GM21737 (cell line): ENCODE results near the gene HP.
"Not testable (repeated sequence)": the region's sequence is repeated elsewhere in the genome, so short reads cannot be mapped to it uniquely, and the experiment has no call there.

Experiments used
- ATAC-seq: cut with Tn5 transposase; IDR thresholded peaks from one replicate; pipeline ENCODE4 v1.9.1; 2021; ENCODE audit warnings: mild to moderate bottlenecking, moderate library complexity; ENCODE audit not compliant: unreplicated experiment

HP gene

DNA sequence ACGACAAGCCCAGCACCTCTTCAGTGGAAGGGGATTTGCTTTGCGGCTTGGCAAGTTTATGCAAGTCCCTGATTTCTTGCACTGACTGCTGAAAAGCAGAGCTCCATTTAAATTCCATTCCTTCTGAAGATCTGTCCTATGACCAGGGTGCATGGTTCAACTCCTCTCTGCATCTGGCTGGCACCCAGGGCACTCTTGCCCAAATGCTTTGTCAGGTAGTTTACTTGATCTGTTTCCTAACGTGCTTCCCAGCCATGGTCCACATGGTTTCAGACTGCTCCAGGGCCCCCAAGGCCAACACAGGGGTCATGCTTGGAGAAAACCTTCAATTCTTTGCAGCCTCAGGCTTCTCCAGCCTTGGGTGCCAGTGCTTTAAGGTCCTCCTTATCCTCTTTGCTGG lies 11.2 kb upstream of the HP start:
- no peak for ATAC-seq

DNA sequence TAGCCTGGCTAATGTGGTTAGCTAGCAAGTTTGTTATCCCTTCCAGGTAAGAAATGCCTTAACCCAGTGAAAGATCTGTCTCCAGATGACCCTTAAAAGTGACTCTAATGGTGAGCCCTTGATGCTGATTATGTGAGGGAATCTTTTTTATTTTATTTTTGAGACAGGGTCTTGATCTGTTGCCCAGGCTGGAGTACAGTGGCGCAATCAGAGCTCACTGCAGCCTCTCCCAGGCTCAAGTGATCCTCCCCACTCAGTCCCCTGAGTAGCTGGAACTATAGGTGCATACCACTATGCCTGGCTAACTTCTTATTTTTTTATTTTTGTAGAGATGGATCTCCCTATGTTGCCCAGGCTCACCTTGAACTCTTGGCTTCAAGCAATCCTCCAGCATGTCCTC lies 10.8 kb upstream of the HP start:
- no peak for ATAC-seq

DNA sequence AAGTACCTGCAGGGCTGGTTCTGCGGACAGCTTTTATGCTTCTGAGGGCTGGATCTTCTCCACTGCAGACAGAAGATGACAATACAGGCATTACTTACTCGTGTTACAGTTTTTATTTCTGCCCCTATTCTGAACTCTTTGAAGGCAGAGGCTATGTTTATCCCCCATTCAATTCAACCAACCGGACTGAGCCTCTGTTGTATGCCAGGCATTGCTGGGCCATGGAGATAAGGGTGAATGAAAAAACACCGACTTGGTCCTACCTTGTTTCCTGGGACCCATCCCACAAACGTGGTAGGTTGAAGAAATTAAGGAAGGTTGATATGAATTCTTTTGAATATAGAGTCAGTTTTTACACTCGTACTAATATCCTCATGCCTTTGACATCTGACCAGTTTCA lies 10.0 kb upstream of the HP start:
- no peak for ATAC-seq

DNA sequence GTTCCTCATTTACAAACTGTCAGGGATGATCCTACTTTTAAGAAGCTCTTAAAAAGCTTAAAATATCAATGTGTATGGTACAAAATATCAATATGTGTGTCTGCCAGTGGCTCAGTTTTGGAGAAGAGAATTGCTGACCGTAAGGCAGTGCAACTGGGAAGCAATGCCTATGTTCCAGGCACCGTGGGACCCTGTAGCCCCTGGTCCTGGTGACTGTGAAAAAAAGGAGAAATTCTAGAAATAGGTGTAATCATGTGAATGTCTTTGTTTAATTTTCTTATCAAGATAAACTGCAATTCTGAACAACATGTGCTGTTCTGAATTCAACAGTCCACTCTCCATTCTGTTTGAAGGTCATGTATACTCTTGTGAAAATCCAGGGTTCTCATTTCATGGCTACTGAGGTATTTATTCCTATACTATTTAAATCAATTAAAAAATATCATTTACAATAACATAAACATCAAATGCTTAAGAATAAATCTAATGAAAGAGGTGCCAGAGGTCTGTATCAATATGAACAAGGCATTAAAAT lies 9.4 kb upstream of the HP start:
- no peak for ATAC-seq

DNA sequence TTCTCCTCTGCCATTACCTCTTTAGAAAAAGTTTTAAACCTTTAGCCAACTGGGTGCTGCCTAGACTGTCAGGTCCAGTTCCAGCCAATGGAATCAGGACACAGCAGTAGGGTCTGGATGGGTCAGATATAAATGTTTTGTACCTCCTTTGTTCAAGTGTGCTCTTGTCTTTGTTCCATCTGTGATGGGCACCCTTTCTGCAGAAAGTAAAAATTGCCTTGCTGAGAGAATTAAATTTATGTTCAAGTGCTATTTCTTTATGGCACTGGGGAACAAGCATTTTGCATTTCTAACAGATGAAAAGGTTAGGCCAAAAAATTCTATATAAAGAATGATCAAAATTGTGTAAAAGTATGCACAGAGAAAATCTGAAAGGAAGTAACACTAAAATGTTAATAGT lies 5.2 kb upstream of the HP start:
- ATAC-seq, result no peak

DNA sequence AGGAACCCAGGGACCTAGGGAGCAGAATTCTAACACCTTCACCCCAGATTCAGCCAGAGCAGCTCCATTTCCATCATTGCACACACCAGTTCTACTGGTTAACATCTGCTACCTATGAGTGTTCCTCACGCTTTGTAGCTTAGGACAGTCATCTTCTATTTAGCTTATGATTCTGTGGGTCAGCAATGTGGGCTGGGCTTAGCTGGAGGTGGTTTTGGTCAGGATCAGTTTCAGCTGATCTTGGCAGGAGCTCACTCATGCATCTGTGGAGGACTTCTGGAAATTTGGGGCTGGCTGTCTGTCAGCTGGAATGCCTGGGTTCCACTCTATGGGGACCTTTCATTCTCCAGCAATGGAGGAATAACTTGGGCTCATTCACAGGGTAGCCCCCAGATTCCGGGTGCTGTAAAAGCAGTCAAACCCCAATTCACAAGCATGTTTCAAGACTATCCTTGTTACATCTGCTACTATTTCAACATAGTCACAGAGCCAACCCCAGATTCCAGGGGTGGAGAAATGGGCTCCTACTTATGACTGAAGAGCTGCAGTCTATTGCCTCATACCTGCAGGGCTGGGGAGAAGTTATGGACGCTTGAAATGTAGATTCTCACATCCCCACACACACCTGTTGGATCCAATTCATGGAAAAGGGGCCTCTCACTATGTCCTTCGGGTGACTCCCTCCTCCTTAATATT lies 3.4 kb upstream of the HP start:
- ATAC-seq, result no peak

DNA sequence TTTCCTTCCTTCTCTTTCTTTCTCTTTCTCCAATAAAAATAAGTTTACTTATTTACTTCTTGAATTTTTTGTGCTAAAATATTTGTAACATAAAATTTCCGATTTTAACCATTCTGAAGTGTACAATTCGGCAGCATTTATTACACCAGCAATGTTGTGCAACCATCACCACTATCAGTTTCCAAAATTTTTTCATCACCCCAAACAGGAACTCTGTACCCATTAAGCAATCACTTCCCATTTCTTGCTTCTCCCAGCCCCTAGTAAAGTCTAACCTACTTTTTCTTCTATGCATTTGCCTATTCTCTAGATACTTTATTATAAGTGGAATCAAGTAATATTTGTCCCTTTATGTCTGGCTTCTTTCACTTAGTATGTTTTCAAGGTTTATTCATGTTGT lies 2.5 kb upstream of the HP start:
- no peak for ATAC-seq

DNA sequence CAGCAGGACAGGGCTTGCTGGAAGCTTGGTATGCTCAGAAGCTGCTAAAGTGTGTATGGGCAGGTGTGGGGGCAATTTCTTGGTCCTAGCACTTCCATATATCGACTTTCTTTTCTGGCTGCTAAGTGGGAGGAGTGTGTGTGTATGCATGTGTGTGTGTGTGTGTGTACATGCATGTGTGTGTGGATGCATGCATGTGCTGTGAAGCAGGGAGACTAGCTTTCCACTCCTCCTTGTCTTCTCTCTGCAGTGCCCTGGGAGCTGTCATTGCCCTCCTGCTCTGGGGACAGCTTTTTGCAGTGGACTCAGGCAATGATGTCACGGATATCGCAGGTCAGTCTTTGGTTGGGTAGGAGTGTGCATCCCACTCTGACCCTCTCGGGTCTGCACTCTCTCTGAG lies 1.6 kb downstream of the HP start:
- ATAC-seq, result no peak

DNA sequence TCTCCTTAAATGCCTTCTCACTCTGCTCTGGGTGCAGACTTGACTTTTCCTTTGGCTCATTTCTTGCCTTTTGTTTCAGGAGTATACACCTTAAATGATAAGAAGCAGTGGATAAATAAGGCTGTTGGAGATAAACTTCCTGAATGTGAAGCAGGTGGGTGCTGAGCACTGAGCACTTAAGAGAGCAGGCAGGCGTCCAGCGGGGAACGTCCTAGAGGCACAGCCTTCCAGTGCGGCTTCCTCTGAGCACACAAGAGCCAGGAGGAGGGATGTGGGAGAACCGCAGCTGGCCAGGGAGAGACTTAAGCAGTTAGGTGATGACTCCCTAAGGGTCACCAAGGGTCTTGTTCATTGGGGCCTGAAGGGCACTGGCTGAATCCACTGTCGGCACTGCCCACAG lies 3.0 kb downstream of the HP start:
- not testable (repeated sequence) for ATAC-seq

DNA sequence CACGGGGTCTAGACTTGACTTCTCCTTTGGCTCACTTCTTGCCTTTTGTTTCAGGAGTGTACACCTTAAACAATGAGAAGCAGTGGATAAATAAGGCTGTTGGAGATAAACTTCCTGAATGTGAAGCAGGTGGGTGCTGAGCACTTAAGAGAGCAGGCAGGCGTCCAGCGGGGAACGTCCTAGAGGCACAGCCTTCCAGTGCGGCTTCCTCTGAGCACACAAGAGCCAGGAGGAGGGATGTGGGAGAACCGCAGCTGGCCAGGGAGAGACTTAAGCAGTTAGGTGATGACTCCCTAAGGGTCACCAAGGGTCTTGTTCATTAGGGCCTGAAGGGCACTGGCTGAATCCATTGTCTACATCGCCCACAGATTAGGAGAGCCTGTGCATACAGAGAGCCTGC lies 4.8 kb downstream of the HP start:
- ATAC-seq, result not testable (repeated sequence)

DNA sequence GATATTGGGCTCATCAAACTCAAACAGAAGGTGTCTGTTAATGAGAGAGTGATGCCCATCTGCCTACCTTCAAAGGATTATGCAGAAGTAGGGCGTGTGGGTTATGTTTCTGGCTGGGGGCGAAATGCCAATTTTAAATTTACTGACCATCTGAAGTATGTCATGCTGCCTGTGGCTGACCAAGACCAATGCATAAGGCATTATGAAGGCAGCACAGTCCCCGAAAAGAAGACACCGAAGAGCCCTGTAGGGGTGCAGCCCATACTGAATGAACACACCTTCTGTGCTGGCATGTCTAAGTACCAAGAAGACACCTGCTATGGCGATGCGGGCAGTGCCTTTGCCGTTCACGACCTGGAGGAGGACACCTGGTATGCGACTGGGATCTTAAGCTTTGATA lies 6.1 kb downstream of the HP start:
- no peak for ATAC-seq

DNA sequence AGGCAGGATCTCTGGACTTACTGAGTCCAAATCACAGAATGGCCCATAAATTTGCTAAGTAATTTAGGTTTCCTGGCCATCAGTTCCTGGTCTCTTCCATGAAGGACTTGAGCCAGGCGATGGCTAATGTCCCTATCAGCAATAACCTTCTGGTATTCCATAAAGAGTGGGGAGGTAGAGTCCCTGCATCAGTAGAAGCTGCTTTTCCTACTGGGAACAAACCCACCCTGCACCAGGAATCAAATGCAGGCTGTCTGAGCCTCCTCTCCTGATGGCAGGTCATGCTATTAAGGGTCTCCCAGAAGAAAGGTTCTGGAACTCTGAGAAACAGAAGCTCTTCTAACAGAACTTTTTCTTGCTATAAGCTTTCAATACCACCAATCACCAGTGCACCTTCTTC lies 7.3 kb downstream of the HP start:
- ATAC-seq, result no peak

DNA sequence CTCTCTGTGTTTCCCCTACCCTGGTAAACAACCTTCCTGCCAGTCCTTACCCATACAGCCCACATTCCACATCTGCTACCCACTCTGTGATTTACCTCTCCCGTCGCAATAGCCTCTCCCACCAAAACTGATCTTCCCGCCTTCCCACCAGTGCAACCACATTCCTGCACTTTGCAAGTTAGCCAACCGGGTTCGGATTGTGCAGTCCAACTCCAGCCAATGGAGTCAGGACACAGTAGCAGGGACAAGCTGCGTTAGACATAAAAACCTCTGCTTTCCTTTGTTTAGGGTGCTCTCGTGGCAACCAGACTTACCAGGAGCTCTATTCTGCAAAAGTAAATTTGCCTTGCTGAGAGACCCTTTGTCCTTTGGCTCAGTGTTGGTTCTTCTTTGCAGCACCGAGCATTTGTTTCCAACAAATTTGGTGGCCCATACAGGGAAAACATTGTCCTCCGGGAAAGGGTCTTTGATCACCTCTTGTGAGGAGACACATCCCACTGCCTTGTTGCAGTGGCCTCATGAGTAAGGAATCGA lies 10.1 kb downstream of the HP start:
- no peak for ATAC-seq

DNA sequence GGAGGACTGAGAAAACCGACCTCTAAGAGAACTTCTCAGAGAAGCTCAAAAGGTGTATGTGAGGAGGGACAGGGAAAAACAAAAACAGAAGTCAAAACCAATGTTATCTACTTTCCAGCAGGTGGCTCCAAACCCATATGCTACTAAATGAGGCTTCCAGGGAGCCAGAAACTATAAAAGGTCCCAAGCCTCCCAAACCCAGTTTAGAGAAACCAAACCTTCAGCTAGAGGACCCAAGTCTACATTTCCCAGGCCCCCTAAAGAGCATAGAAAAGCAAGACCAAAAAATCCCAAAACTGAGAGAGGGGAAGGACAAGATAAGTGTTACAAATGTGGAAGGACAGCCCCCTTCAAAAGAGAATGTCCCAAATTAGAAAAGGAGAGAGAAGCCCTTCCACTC lies 12.4 kb downstream of the HP start:
- no peak for ATAC-seq

DNA sequence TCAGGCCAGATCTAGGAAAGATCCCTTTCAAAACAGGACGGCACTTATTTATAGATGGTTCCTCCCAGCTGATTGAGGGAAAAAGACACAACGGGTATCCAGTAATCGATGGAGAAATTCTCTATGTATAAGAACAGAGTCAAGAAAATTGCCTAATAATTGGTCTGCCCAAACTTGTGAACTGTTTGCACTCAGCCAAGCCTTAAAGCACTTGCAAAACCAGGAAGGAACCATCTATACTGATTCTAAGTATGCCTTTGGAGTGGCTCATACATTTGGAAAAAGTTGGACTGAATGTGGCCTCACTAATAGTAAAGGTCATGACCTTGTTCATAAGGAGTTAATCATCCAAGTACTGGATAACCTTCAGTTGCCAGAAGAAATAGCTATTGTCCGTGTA lies 14.6 kb downstream of the HP start:
- no peak for ATAC-seq

DNA sequence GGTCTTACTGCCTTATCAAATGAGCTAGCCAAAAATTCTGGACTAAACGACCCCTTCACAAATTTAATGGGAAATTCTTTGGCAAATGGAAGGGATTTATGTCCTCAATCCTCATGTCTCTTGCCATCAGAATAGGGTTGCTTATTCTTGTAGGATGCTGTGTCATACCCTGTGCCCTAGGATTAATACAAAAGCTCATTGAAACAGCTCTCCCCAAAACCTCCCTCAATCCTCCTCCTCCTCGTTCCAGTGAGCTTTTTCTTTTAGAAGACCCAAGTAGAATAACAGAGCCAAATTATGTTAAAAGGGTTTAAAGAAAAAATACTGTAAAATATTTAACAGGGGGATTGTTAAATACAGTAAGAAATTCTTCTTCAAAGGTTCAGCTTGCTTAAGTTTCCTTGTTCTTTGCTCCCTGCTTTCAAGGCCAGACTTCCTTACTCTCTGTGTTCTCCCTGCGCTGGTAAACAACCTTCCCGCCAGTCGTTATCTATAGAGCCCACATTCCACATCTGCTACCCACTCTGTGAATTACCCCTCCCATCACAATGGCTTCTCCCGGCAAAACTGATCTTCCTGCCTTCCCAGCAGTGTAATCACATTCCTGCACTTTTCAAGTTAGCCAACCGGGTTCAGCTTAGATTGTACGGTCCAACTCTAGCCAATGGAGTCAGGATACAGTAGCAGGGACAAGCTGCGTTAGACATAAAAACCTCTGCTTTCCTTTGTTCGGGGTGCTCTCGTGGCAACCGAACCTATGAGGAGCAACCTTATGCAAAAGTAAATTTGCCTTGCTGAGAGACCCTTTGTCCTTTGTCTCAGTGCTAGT lies 18.4 kb downstream of the HP start:
- ATAC-seq, result no peak

DNA sequence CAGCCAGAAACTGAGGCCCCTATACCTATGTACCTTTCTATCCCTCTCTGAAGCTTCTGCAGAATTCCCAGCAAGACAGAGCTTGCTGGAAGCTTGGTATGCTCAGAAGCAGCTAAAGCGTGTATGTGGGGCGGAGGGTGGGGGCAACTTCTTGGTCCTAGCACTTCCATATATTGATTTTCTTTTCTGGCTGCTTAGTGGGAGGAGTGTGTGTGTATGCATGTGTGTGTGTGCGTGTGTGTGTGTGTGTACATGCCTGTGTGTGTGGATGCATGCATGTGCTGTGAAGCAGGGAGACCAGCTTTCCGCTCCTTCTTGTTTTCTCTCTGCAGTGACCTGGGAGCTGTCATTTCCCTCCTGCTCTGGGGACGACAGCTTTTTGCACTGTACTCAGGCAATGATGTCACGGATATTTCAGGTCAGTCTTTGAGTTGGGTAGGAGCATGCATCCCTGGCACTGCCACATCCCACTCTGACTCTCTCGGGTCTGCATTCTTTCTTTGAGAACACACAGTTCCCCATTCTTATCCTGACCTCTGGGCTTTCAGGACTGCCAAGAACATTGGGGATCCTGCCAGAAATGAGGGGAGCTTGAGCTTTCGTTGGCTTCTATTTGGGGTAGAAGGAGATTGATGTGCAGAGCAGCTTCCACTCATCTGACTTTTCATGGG lies 19.4 kb downstream of the HP start:
- ATAC-seq, result no peak

DNA sequence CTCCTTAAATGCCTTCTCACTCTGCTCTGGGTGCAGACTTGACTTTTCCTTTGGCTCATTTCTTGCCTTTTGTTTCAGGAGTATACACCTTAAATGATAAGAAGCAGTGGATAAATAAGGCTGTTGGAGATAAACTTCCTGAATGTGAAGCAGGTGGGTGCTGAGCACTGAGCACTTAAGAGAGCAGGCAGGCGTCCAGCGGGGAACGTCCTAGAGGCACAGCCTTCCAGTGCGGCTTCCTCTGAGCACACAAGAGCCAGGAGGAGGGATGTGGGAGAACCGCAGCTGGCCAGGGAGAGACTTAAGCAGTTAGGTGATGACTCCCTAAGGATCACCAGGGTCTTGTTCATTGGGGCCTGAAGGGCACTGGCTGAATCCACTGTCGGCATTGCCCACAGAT lies 20.8 kb downstream of the HP start:
- ATAC-seq, result not testable (repeated sequence)

DNA sequence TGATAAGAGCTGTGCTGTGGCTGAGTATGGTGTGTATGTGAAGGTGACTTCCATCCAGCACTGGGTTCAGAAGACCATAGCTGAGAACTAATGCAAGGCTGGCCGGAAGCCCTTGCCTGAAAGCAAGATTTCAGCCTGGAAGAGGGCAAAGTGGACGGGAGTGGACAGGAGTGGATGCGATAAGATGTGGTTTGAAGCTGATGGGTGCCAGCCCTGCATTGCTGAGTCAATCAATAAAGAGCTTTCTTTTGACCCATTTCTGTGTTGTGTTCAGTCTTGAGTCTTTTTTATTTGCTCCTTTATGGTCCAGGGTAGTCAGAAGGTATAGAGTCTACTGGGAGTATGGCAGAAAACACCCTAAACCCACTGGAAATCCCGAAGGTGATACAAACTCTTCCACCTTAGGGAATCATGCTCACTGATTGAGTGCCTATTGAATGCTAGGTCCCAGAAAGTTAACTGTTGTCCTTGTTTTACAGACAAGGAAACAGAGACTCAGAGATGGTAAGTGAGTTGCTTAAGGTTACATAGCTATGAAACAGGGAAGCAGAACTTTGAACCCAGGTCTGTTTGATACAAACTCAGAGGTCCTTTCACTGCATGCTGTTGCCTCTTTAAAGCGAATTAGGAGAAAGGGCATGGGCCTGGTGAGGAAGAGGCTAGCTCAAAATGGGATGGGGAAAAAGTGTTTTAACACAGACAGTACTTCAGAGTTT lies 22.8 kb downstream of the HP start:
- not testable (repeated sequence) for ATAC-seq

DNA sequence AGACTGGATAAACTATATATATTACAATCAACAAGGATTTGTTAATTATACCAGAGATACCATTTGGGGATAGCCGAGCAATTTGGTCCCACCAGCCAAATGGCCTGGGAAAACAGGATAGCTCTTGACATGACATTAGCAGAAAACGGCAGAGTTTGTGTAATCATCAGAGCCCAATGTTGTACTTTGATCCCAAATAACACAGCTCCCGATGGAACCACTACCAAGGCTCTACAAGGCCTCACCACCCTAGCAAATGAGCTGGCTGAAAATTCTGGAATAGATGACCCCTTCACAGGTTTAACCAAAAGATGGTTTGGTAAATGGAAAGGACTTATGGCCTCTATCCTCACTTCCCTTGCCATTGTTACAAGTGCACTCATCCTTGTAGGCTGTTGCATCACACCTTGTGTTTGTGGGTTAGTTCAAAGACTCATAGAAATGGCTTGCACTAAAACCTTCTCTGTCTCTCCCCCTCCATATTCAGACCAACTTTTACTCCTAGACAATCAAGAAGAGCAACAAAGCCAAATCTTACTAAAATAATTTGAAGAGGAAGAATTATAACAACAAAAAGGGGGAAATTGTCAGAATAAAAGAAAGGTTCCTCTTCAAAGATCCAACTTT lies 29.6 kb downstream of the HP start:
- ATAC-seq, result no peak
